MM.1S (cell line): ENCODE measurements around the gene SRM.
"Not testable (repeated sequence)": the region's sequence is repeated elsewhere in the genome, so short reads cannot be mapped to it uniquely, and the experiment has no call there.

Experiments
- DNase-seq: peaks from one replicate; pipeline ENCODE4 v3.0.0-alpha.2; 2015
- H2AFZ ChIP-seq: fragments of 300-600 bp; sonication (generic); 2 replicates; pipeline ENCODE4 v1.6.0; 2016; ENCODE audit warnings: antibody characterized with exemption, low read length
- H3F3A ChIP-seq: fragments of 300-600 bp; sonication (generic); 2 replicates; pipeline ENCODE4 v1.6.1; 2016; ENCODE audit warnings: mild to moderate bottlenecking, antibody characterized with exemption, low read length, moderate library complexity, mixed read lengths; ENCODE audit not compliant: insufficient read depth
- H3K27ac ChIP-seq: fragments of 300-600 bp; sonication (generic); 2 replicates; pipeline ENCODE4 v1.5.1; 2016; ENCODE audit warnings: mild to moderate bottlenecking, low read length
- H3K27me3 ChIP-seq: fragments of 300-600 bp; sonication (generic); replicated peaks from 2 replicates; pipeline ENCODE4 v1.6.0; 2016; ENCODE audit warnings: low read length; ENCODE audit not compliant: insufficient read depth
- H3K36me3 ChIP-seq: fragments of 300-600 bp; sonication (generic); replicated peaks from 2 replicates; pipeline ENCODE4 v1.6.1; 2016; ENCODE audit warnings: mild to moderate bottlenecking, low read length, mixed read lengths; ENCODE audit not compliant: insufficient read depth
- H3K4me1 ChIP-seq: fragments of 300-600 bp; sonication (generic); 2 replicates; pipeline ENCODE4 v1.6.1; 2016; ENCODE audit warnings: low read length, mixed read lengths
- H3K4me2 ChIP-seq: fragments of 300-600 bp; sonication (generic); 2 replicates; pipeline ENCODE4 v1.6.0; 2016; ENCODE audit warnings: low read depth, low read length
- H3K4me3 ChIP-seq: fragments of 300-600 bp; sonication (generic); 2 replicates; pipeline ENCODE4 v1.5.1; 2016; ENCODE audit warnings: low read length, mixed read lengths
- H3K79me2 ChIP-seq: fragments of 300-600 bp; sonication (generic); 2 replicates; pipeline ENCODE4 v1.6.1; 2016; ENCODE audit warnings: mixed run types, low read length, mixed read lengths
- H3K9ac ChIP-seq: fragments of 300-600 bp; sonication (generic); 2 replicates; pipeline ENCODE4 v1.6.1; 2016; ENCODE audit warnings: low read length, mixed read lengths
- H3K9me2 ChIP-seq: fragments of 300-600 bp; sonication (generic); replicated peaks from 2 replicates; pipeline ENCODE4 v1.6.1; 2016; ENCODE audit warnings: mild to moderate bottlenecking, low read length, mixed read lengths; ENCODE audit not compliant: insufficient read depth
- H3K9me3 ChIP-seq: fragments of 300-600 bp; sonication (generic); replicated peaks from 2 replicates; pipeline ENCODE4 v1.6.1; 2016; ENCODE audit warnings: mild to moderate bottlenecking, low read length, mixed read lengths; ENCODE audit not compliant: insufficient read depth
- H4K20me1 ChIP-seq: fragments of 300-600 bp; sonication (generic); 2 replicates; pipeline ENCODE4 v1.6.1; 2016; ENCODE audit warnings: mild to moderate bottlenecking, low read length, moderate library complexity, mixed read lengths; ENCODE audit not compliant: insufficient read depth
- CTCF ChIP-seq: fragments of 300-600 bp; sonication (generic); IDR thresholded peaks from 2 replicates; pipeline ENCODE4 v1.5.1; 2016; ENCODE audit warnings: antibody characterized with exemption, low read length, mixed read lengths
- EZH2 ChIP-seq: fragments of 300-600 bp; sonication (generic); optimal IDR thresholded peaks from 2 replicates; pipeline ENCODE3; 2017; ENCODE audit warnings: low read depth, mild to moderate bottlenecking, antibody characterized with exemption, low read length, mixed read lengths
- EZH2phosphoT487 ChIP-seq: fragments of 300-600 bp; sonication (generic); IDR thresholded peaks from 2 replicates; pipeline ENCODE4 v1.6.1; 2018; ENCODE audit warnings: antibody characterized with exemption, low read length

Gene SRM

GRCh38 chr1:11078631-11079030 lies 18.8 kb upstream of the SRM start:
- H3K27me3 ChIP-seq: no peaks in the 10 kb centered on the region
- no peak overlapping the region for H3K4me2 ChIP-seq
- no peak overlapping the region for H3K27ac ChIP-seq
- H3K9me3 ChIP-seq: no peaks in the 10 kb centered on the region
- H3K36me3 ChIP-seq: 0 out of 2 replicates have a peak, but pooled peaks cover 3% of the 10 kb centered on the region
- TF ChIP-seq EZH2: no peak
- TF ChIP-seq EZH2phosphoT487: no peak
- no peak for TF ChIP-seq CTCF
- no peaks in the 10 kb centered on the region for H3K9me2 ChIP-seq
- no peaks in the 10 kb centered on the region for H3F3A ChIP-seq
- H2AFZ ChIP-seq: no peak overlapping the region
- H3K4me3 ChIP-seq: no peak overlapping the region
- DNase-seq: no peak
- H3K79me2 ChIP-seq: no peaks in the 10 kb centered on the region
- H4K20me1 ChIP-seq: no peaks in the 10 kb centered on the region
- H3K4me1 ChIP-seq: no peaks in the 10 kb centered on the region
- no peak overlapping the region for H3K9ac ChIP-seq

DNA sequence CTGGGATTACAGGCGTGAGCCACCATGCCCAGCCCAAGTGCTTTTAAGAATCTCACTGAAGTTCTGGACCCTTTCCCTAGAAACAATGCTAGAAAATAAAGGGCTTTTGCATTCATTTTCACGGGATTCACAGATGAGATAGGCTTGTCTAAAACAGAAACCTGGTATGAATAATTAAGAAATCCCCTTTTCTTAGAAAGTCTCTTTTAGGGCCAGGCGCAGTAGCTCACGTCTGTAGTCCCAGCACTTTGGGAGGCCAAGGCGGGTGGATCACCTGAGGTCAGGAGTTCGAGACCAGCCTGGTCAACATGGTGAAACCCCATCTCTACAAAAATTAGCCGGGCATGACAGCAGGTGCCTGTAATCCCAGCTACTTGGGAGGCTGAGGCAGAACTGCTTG lies 13.6 kb upstream of the SRM start:
- not testable (repeated sequence) for H3K4me1 ChIP-seq, H3K9me3 ChIP-seq, H3K4me2 ChIP-seq, H3F3A ChIP-seq, H3K79me2 ChIP-seq, H4K20me1 ChIP-seq, H3K9ac ChIP-seq, H3K4me3 ChIP-seq, H3K36me3 ChIP-seq, H3K27ac ChIP-seq, H3K27me3 ChIP-seq, H2AFZ ChIP-seq, H3K9me2 ChIP-seq, DNase-seq

DNA sequence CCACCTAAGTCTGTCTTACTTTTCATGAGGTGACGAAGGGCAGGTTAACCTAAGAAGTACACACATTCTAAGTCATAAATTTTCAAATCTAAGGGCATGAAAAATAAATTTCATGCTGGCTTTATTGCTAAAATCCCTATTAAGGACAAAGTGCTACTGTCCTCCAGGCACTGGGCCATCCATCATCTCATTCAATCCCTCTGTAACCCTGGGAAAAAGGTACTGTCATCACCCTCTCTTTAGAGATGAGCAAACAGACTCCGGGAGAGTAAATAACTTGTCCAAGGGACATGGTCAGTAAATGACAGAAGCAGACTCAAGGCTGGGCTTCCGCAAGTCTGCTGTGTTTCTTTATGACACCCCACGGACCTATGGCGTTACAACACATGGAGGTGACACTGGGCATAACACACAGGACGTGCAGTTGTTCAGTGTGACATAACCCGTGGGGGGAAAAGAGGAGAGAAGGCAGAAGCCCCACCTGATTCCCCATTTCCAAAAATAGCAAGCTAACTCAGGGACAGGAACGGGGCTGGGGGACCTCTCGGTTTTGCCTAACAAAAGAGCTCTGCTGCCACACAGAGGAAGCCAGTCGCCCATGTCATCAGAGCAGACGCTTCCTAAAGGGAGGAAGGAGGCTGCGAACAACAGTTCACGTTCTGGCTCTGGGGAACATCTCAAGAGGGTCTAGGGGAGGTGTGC lies 12.5 kb upstream of the SRM start:
- TF ChIP-seq CTCF (no peak), EZH2 (no peak), EZH2phosphoT487 (no peak)
- no peak for DNase-seq
- Histone ChIP-seq H3K36me3 (peaks cover 3% of the 10 kb centered on the region; the same call in 1 of the 2 replicates), H4K20me1 (no peaks in the 10 kb centered on the region), H3K9ac (no peak overlapping the region), H3K27ac (no peak overlapping the region), H3K79me2 (no peaks in the 10 kb centered on the region), H3K4me2 (no peak overlapping the region), H3K9me3 (no peaks in the 10 kb centered on the region), H2AFZ (no peak overlapping the region), H3K4me1 (no peaks in the 10 kb centered on the region), H3K4me3 (no peak overlapping the region), H3K27me3 (no peaks in the 10 kb centered on the region), H3K9me2 (no peaks in the 10 kb centered on the region), H3F3A (no peaks in the 10 kb centered on the region)

- Histone ChIP-seq H3K9me2 (no peaks in the 10 kb centered on the region), H3K9me3 (no peaks in the 10 kb centered on the region), H3K36me3 (peaks cover 3% of the 10 kb centered on the region; the same call in 1 of the 2 replicates), H4K20me1 (no peaks in the 10 kb centered on the region), H2AFZ (no peak overlapping the region), H3K9ac (no peak overlapping the region), H3K4me2 (no peak overlapping the region), H3K27me3 (no peaks in the 10 kb centered on the region), H3K79me2 (no peaks in the 10 kb centered on the region), H3F3A (no peaks in the 10 kb centered on the region), H3K27ac (no peak overlapping the region), H3K4me3 (no peak overlapping the region), H3K4me1 (no peaks in the 10 kb centered on the region)
- no peak for DNase-seq
- TF ChIP-seq EZH2phosphoT487 (no peak), EZH2 (no peak), CTCF (no peak)
These were observed 11.8 kb upstream of the SRM start for GRCh38 chr1:11071463-11072215.
